HG03025 (cell line): ENCODE data around the gene USP15.

Experiments used
- ATAC-seq: cut with Tn5 transposase; IDR thresholded peaks from one replicate; pipeline ENCODE4 v1.9.1; 2021; ENCODE audit warnings: mild to moderate bottlenecking, moderate library complexity; ENCODE audit not compliant: unreplicated experiment, low FRiP score

The USP15 gene

DNA sequence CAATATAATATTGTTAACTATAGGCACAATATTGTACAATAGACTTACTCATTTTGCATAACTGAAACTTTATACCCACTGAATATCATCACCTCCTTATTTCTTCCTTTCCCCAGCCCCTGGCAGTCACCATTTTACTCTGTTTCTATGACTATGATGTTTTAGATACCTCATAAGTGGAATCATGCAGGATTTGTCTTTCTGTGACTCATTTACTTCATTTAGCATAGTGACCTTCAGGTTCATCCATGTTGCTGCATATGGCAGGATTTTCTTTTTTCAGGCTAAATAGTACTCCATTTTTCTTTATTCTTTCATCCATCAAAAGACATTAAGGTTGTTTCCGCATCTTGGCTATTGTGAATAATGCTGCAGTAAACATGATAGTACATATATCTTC is 18.9 kb downstream of the USP15 start:
- ATAC-seq = no peak

- no peak for ATAC-seq
Measured at GRCh38 chr12:62279961-62280360, 19.8 kb downstream of the USP15 start.

GRCh38 chr12:62282057-62282774 is 22.0 kb downstream of the USP15 start:
- no peak for ATAC-seq

- ATAC-seq = no peak
Measured at GRCh38 chr12:62284749-62285148, 24.5 kb downstream of the USP15 start.

GRCh38 chr12:62285284-62285683 is 25.1 kb downstream of the USP15 start:
- ATAC-seq = no peak

GRCh38 chr12:62288328-62288727 is 28.1 kb downstream of the USP15 start:
- no peak for ATAC-seq

GRCh38 chr12:62290846-62291245 is 30.6 kb downstream of the USP15 start:
- ATAC-seq = no peak

GRCh38 chr12:62291864-62292760 is 31.9 kb downstream of the USP15 start:
- no peak for ATAC-seq

DNA sequence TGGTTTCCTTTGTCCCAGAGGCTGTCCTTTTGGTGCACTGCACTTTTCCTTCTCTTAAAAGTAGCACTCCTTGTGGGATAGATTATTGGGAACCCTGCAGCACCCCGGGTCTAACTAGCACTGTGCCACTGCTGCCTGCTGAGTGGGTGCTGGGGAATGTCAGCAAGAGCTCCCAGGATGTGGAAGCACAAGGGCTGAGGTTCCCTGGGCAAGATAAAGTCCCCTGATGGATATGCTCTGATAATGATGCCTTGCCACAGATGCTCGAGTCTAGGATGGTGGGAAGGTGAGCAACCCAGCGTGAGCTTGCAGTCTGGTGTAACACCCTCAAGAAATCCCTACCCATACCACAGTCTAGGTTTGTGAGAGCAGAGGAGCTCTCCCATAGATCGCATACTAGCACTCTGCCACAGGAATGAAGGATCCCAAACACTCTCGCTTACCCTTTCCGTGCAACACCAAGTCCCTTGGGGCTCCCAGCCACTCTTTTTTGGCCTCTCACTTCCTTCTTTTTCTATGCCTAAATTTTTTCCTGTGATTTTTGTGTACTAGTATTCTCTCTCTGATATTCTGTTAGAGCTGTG is 32.6 kb downstream of the USP15 start:
- ATAC-seq = no peak

GRCh38 chr12:62294378-62294777 is 34.2 kb downstream of the USP15 start:
- no peak for ATAC-seq

- no peak for ATAC-seq
Measured at GRCh38 chr12:62296001-62296400, 35.8 kb downstream of the USP15 start.

GRCh38 chr12:62297321-62297720 is 37.1 kb downstream of the USP15 start:
- no peak for ATAC-seq

GRCh38 chr12:62299617-62300016 is 39.4 kb downstream of the USP15 start:
- ATAC-seq = no peak

GRCh38 chr12:62301080-62301798 is 41.0 kb downstream of the USP15 start:
- no peak for ATAC-seq

- no peak for ATAC-seq
Measured at GRCh38 chr12:62301799-62302133, 41.6 kb downstream of the USP15 start.

GRCh38 chr12:62304560-62304959 is 44.4 kb downstream of the USP15 start:
- no peak for ATAC-seq

DNA sequence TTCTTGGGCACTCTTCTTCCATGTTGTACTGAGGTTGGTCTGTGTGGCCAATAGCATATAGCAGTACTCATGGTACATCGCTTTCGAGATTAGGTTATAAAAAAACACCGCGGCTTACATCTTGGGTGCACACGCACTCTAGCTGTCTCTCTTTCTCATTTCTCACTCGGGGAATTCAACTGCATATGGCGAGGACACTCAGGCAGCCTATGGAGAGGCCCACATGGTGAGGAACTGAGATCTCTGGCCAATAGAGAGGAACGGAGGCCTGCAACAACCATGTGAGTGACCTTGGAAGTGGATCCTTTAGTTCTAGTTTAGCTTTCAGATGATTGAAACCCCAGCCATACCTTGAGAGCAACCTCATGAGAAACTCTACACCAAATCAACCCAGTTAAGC is 45.6 kb downstream of the USP15 start:
- no peak for ATAC-seq

GRCh38 chr12:62306569-62307530 is 46.6 kb downstream of the USP15 start:
- ATAC-seq = no peak

GRCh38 chr12:62308201-62308600 is 48.0 kb downstream of the USP15 start:
- ATAC-seq = no peak
